Stimulated activated naive B cell treated with anti-CD40 and anti-IgM and Interleukin-4, amounts not matched to agents 10 μg/mL and 1 μg/mL and 100 μg/mL, for 72 hours (primary cell): ENCODE measurements around the gene LMOD3.

Experiments used
- ATAC-seq, 2 donors: fragments of 150-1000 bp; cut with Tn5 transposase; replicated peaks; 2 replicates each; pipeline ENCODE4 v1.10.0; 2021; ENCODE audit warnings: moderate library complexity in 1 of 2
- DNase-seq: peaks from one replicate; pipeline ENCODE4 v3.0.0; 2021
- H3K27ac Mint-ChIP-seq: one replicate; pipeline ENCODE4 v1.8.0; 2022; ENCODE audit warnings: mild to moderate bottlenecking, mixed read lengths
- H3K27me3 Mint-ChIP-seq, 2 donors: one replicate each; pipeline ENCODE4 v1.8.0; 2022; ENCODE audit warnings: mixed read lengths in 2 of 2
- H3K36me3 Mint-ChIP-seq, 2 donors: one replicate each; pipeline ENCODE4 v1.8.0; 2022; ENCODE audit warnings: mixed read lengths in 2 of 2, mild to moderate bottlenecking in 1 of 2
- H3K4me1 Mint-ChIP-seq, 2 donors: one replicate each; pipeline ENCODE4 v1.8.0; 2022; ENCODE audit warnings: mixed read lengths in 2 of 2, mild to moderate bottlenecking in 1 of 2
- H3K4me3 Mint-ChIP-seq, 2 donors: one replicate each; pipeline ENCODE4 v1.8.0; 2022; ENCODE audit warnings: mild to moderate bottlenecking in 2 of 2, mixed read lengths in 2 of 2, moderate library complexity in 1 of 2
- H3K9me3 Mint-ChIP-seq, 2 donors: one replicate each; pipeline ENCODE4 v1.8.0; 2022; ENCODE audit warnings: mixed read lengths in 2 of 2, mild to moderate bottlenecking in 1 of 2

The LMOD3 gene

DNA sequence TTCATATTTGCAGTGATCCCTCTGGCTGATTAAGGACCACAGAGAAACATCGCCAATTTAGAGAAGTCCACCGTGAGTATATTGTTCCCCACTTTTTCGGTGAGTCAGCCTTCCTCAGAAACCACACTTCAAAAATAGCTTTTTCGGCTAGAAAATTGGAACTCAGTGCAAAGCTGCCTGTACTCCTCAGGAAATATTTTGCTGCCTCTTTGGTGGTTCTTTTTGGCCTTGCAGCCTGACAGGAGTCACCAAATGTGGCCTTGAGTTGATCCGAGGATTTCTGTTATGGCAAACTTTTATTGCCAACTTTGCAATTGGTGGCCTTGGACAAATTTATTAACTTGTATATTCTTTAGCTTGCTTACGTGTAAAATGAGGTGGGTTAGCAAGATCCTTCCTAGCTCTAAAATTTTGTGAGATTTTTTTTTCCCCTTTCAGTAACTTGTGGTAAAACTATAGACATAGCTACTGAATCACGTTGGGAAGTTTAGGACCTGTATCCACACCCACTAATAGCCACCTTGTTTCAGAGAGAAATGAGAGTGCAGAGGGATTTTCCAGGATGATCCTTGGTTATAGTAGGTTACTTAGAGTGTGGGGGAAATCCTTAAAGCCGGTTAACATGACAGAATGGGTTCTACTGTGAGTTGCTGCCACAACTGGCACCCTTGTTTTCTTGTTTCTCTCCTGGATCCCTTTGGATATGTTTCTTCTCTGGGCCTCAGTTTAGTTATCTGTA, 27.8 kb downstream of the LMOD3 start:
- Mint-ChIP-seq H3K27me3 (no peaks in the 10 kb centered on the region), H3K9me3 (peaks cover 0 to 2% of the 10 kb centered on the region in 2 donors), H3K4me1 (peaks cover 51 to 73% of the 10 kb centered on the region in 2 donors), H3K27ac (peak overlapping the region; percentile 80), H3K4me3 (peak overlapping the region; percentile 52 to 66), H3K36me3 (peaks cover 24 to 44% of the 10 kb centered on the region in 2 donors)
- DNase-seq, result no peak
- peak; percentile 22 to 25 for ATAC-seq

DNA sequence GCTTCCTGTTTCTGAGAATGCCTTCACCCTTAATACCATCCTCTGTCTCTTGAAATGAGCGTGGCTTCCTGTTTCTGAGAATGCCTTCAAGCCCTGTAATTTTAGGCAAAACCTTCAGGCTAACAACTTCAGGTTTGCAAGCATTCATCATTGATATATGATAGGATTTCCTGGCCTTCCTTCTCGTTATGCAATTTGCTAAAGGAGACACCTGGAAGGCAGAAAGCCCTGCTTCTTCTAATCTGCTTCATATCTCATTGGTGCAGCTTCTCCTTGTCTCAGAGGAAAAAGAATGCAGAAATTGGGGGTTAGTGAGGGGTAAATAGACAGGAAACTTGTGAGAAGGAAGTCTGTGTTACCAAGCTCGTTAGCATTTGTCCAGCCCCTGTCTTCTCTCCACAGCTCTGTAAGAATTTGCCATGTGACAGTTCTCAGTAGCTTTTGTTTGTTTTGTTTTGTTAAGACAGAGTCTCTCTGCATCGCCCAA, 30.3 kb downstream of the LMOD3 start:
- no peaks in the 10 kb centered on the region for H3K27me3 Mint-ChIP-seq
- H3K27ac Mint-ChIP-seq, result peak overlapping the region; percentile 91
- peak overlapping the region; percentile 83 to 85 for H3K4me3 Mint-ChIP-seq
- ATAC-seq (peak; percentile 91 to 94), DNase-seq (no peak)
- H3K4me1 Mint-ChIP-seq, result peaks cover 47 to 78% of the 10 kb centered on the region in 2 donors
- no peaks in the 10 kb centered on the region for H3K9me3 Mint-ChIP-seq
- H3K36me3 Mint-ChIP-seq, result peaks cover 17 to 38% of the 10 kb centered on the region in 2 donors

DNA sequence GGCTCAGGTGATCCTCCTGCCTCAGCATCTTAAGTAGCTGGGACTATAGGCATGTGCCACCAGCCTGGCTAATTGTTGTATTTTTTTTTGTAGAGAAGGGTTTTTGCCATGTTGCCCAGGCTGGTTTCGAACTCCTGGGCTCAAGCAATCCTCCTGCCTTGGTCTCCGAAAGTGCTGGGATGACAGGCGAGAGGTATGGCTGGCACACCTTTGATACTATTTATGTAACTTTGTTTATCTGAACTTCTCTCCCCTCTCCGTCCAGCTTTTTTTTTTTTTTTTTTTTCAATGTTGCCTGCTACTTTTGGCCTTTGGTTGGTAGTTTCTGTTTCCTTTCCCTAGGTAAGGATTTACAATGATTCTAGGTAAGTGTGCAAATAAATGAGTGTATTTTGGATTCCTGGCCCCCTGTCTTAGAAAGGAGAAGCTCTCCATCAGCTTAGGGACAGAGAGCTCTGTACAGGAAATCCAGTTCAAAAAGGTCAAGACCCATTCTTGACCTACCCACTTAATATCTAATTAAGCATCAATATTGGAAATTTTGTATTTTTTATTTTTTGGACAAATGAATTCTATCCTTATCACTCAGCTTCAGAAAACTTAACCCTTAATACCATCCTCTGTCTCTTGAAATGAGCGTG, 30.9 kb downstream of the LMOD3 start:
- peaks cover 47 to 76% of the 10 kb centered on the region in 2 donors for H3K4me1 Mint-ChIP-seq
- ATAC-seq (peak; percentile 9 to 12), DNase-seq (no peak)
- no peaks in the 10 kb centered on the region for H3K27me3 Mint-ChIP-seq
- H3K36me3 Mint-ChIP-seq, result peaks cover 16 to 36% of the 10 kb centered on the region in 2 donors
- peak overlapping the region; percentile 96 for H3K27ac Mint-ChIP-seq
- no peaks in the 10 kb centered on the region for H3K9me3 Mint-ChIP-seq
- H3K4me3 Mint-ChIP-seq, result peak overlapping the region; percentile 83 to 85

DNA sequence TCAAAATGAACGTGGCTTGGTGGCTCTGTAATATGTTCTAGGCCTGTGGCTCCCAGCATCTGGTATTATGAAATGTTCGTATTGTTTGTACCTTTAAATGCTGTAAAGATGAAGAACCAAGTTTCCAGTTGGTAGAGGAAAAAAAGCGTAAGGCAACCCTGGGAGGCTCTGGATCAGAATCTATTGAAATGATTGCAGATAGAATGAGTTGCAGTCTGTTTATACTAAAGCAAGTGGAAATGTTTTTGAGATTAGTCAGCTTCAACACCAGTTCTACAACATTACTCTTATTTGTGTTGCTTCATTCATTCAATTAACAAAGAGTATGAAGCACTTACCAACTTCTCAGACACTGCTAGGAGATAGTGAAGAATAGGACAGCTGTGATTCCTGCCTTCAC, 32.4 kb downstream of the LMOD3 start:
- Mint-ChIP-seq H3K27ac (peak overlapping the region; percentile 59), H3K4me3 (peak overlapping the region in 1 of 2 donors; percentile 44), H3K9me3 (no peaks in the 10 kb centered on the region), H3K27me3 (no peaks in the 10 kb centered on the region), H3K4me1 (peaks cover 39 to 69% of the 10 kb centered on the region in 2 donors), H3K36me3 (peaks cover 18 to 36% of the 10 kb centered on the region in 2 donors)
- ATAC-seq, result no peak
- DNase-seq, result no peak

DNA sequence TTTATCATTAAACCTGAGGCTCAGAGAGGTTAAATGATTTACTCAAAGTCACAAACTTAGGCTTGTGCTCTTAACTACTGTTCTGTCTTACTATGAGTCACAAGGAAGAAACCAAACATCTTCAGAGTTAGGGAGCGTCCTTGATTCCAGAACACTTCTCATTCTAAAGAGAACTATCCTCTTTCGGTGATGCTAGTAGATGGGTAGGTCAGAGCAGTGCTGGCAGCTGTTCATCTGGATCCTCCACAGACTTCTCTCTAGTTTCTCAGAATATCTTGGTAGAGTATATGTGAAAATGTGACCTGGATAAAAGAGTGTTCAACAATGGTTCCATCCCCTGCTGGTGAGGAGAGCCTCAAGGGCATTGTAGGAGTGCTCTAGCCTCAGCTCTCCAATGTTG, 34.3 kb downstream of the LMOD3 start:
- H3K27ac Mint-ChIP-seq, result peak overlapping the region; percentile 80
- peaks cover 15 to 33% of the 10 kb centered on the region in 2 donors for H3K36me3 Mint-ChIP-seq
- H3K27me3 Mint-ChIP-seq, result no peaks in the 10 kb centered on the region
- DNase-seq (no peak), ATAC-seq (no peak)
- peak overlapping the region; percentile 56 to 71 for H3K4me3 Mint-ChIP-seq
- H3K9me3 Mint-ChIP-seq, result no peaks in the 10 kb centered on the region
- H3K4me1 Mint-ChIP-seq, result peaks cover 34 to 67% of the 10 kb centered on the region in 2 donors

DNA sequence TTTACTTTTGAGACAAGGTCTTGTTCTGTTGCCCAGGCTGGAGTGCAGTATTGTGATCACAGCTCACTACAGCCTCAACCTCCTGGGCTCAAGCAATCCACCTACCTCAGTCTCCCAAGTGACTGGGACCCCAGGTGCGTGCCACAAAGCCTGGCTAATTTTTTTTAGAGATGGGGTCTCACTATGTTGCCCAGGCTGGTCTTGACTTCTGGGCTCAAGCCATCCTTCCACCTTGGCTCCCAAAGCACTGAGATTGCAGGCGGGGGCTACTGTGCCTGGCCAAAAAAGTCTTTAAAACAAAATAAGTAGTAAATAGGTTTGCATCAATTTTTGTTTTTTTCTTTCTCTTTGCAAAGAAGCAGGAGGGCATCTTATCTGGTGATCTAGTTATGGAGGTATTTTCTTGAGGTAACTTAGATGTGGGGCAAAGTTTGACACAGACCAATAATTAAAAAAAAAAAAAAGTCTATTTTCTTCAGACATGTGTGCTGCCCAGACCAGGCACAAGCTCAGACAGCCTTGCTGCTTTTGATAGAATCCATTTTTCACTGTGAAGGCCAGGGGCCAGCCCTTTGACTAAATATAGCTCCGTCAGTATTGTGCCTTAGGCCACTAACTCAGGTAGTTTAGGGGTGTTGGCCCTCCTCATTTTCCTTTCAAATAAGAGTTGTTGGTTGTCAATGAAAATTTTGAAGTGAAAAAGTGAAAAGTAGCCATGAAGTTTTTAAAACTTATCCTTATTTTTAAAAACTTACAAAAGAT, 35.2 kb downstream of the LMOD3 start:
- ATAC-seq, result no peak
- Mint-ChIP-seq H3K4me1 (peaks cover 36 to 68% of the 10 kb centered on the region in 2 donors), H3K36me3 (peaks cover 15 to 32% of the 10 kb centered on the region in 2 donors), H3K27me3 (no peaks in the 10 kb centered on the region), H3K4me3 (peak overlapping the region in 1 of 2 donors; percentile 52), H3K9me3 (no peaks in the 10 kb centered on the region), H3K27ac (no peak overlapping the region)
- no peak for DNase-seq

DNA sequence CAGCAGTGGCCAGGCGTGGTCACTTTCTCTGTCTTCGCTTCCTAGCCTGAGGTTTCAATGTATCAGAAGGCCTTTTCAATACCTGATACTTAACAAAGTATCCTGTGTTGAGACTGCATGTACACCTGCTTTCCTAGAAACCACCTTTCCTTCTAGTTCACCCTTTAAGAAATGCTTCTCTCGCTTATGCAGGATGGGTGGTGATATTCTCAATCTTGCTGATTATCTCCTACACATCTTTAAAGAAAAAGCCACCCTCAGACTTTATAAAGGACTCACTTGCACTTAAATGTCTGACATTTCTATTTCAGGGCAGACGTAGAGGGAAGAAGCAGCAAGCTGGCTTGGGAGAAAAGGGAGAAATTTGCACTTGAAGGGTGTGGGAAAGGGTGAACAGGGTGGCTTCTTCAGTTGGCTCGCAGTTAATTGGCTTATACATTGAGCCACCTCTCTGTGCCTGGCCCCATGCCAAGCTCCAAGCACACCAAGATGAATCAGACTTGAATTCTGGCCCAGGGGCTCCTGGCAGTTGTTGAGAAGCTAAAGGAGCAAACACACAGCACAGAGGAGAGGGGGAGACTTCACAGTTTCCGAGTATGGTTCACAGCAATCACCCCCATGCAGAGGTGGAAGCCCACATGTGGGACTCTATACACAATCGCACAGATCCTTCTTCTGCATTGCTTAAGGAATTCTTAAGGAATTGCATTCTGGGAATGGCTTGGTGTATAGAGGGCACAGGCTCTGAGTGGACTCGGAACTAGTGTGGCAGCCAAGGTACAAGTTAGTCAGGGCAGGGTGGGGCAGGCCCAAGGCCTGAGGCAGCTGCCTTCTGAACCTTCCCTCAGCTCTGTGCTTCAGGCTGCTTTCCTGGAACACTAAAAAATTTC, 36.3 kb downstream of the LMOD3 start:
- no peak for ATAC-seq
- H3K27ac Mint-ChIP-seq, result peak overlapping the region; percentile 93
- H3K36me3 Mint-ChIP-seq, result peaks cover 14 to 23% of the 10 kb centered on the region in 2 donors
- H3K27me3 Mint-ChIP-seq, result no peaks in the 10 kb centered on the region
- H3K4me1 Mint-ChIP-seq, result peaks cover 37 to 67% of the 10 kb centered on the region in 2 donors
- DNase-seq, result no peak
- H3K9me3 Mint-ChIP-seq, result no peaks in the 10 kb centered on the region
- H3K4me3 Mint-ChIP-seq, result peak overlapping the region; percentile 92 to 98

DNA sequence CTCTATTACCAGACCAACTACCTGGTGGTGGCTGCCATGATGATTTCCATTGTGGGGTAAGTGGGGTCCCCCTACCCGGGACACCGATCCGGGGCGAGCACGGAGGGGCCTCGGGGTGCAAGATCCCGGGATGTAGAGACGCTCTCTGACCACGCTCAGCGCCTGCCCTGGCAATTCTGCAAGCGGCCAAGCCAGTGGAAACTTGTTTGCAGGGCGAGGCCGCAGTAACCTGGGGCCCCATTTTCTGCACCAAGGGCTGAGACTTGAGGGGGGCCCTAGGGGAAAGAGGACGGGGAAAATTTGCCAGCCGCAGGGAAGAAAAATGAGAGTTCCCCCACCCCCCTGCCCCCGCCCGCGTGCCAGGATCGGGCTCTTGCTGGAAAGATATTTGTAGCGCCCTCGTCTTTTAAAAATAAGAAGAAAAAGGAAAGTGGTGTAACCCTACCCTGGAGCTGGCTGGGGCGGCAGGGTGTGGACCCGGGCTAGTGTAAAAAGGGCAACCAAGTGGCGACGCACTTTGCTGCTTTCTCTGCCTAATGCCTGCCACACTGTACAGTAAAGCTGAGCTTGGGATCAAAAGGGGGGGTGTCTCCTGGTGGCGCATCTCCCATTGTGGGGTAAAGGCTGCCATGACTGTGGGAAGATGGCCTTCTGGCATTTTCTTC, 37.1 kb downstream of the LMOD3 start:
- DNase-seq, result no peak
- peak overlapping the region; percentile 92 to 98 for H3K4me3 Mint-ChIP-seq

DNA sequence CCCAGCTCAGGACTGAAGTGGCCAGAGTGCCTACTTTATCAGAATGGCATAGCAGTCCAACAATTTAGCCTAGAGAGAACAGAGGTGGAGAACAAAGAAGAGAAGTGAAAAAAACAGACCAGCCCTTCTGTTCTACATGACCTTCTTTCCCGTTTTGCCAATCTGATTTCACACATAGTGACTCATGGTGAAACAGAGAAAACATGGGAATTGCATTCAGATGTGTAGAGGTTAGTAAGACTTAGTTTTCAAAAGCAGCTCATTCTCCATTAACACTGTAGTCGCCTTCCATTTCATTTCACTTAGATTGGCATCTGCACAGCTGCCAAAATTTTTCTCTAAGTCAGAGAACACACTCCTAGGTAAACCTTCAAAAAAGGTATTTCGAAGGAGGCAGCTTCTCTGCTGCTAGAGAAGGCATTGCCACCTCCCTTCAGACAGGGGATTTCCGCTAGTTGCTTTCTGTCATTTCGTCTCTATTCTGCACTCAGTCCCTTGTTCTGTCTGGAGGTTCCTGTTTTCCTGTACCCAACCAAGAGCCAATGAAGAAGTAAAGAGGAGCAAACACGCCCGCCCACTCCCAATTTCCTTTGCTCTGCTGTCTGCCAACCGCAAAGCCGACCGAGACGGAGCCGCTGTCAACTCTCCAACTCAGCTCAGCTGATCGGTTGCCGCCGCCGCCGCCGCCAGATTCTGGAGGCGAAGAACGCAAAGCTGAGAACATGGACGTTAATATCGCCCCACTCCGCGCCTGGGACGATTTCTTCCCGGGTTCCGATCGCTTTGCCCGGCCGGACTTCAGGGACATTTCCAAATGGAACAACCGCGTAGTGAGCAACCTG, 37.8 kb downstream of the LMOD3 start, which contains the start of gene ARL6IP5:
ARL6IP5 (plus strand) TSS at position 612 of the 842 bp plus-strand sequence; CDS start at position 723, 111 bp downstream.
- no peaks in the 10 kb centered on the region for H3K9me3 Mint-ChIP-seq
- peak within 1 kb of the TSS; percentile 92 to 98 for H3K4me3 Mint-ChIP-seq
- no peaks in the 10 kb centered on the region for H3K27me3 Mint-ChIP-seq
- H3K36me3 Mint-ChIP-seq, result peaks cover 10 to 12% of the 10 kb centered on the region in 2 donors
- H3K27ac Mint-ChIP-seq, result peak within 1 kb of the TSS; percentile 93
- H3K4me1 Mint-ChIP-seq, result peaks cover 25 to 56% of the 10 kb centered on the region in 2 donors
- DNase-seq (peak; percentile 92), ATAC-seq (peak; percentile 70 to 79)

More for the DNA sequence above, 37.1 kb downstream of the LMOD3 start:
- ATAC-seq, result peak; percentile 1 to 3
- Mint-ChIP-seq H3K4me1 (peaks cover 31 to 63% of the 10 kb centered on the region in 2 donors), H3K9me3 (no peaks in the 10 kb centered on the region), H3K27ac (peak overlapping the region; percentile 93), H3K36me3 (peaks cover 14 to 17% of the 10 kb centered on the region in 2 donors), H3K27me3 (no peaks in the 10 kb centered on the region)

DNA sequence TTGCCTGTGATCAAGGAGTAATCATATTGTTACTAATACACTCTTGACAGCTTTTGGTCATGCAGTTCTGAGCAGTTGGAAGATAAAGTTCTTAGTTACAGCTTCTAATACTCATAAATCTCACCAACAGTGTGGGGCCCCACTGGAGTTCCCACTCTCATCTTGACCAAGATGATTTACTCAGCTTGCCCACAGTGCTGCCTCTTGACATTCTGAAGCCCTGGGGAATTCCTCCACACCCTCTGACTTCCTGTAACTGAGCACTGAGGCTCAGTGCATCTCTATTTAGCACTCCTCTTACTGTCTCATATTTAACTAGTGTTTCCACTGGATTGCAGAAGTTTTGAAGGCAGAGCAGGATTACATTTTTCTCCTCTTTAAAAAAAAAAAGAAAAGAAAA, 39.6 kb downstream of the LMOD3 start:
- Mint-ChIP-seq H3K4me3 (peak overlapping the region; percentile 40 to 70), H3K36me3 (peaks cover 8 to 11% of the 10 kb centered on the region in 2 donors), H3K4me1 (peaks cover 25 to 56% of the 10 kb centered on the region in 2 donors), H3K27me3 (no peaks in the 10 kb centered on the region), H3K27ac (peak overlapping the region; percentile 82), H3K9me3 (no peaks in the 10 kb centered on the region)
- ATAC-seq, result peak; percentile 72 to 73
- peak; percentile 70 for DNase-seq

DNA sequence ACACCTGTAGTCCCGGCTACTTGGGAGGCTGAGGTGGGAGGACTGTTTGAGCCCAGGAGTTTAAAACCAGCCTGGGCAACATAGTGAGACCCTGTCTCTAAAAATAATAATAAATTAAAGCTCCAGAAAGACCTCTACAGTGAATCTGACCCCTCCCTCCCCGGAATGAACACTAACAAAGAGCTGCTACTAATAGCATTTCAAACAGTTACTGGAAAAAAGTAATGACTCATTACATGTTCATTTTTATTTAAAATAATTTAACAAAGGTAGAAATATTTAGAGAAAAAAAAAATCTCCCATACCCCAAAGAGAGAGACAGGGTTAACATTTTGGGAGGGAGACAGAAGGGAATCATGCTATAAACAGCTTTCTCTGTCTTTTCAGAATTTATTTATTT, 40.0 kb downstream of the LMOD3 start:
- peak overlapping the region in 1 of 2 donors; percentile 70 for H3K4me3 Mint-ChIP-seq
- DNase-seq (no peak), ATAC-seq (no peak)
- H3K9me3 Mint-ChIP-seq, result no peaks in the 10 kb centered on the region
- H3K4me1 Mint-ChIP-seq, result peaks cover 26 to 59% of the 10 kb centered on the region in 2 donors
- H3K27ac Mint-ChIP-seq, result peak overlapping the region; percentile 82
- peaks cover 8 to 12% of the 10 kb centered on the region in 2 donors for H3K36me3 Mint-ChIP-seq
- no peaks in the 10 kb centered on the region for H3K27me3 Mint-ChIP-seq

DNA sequence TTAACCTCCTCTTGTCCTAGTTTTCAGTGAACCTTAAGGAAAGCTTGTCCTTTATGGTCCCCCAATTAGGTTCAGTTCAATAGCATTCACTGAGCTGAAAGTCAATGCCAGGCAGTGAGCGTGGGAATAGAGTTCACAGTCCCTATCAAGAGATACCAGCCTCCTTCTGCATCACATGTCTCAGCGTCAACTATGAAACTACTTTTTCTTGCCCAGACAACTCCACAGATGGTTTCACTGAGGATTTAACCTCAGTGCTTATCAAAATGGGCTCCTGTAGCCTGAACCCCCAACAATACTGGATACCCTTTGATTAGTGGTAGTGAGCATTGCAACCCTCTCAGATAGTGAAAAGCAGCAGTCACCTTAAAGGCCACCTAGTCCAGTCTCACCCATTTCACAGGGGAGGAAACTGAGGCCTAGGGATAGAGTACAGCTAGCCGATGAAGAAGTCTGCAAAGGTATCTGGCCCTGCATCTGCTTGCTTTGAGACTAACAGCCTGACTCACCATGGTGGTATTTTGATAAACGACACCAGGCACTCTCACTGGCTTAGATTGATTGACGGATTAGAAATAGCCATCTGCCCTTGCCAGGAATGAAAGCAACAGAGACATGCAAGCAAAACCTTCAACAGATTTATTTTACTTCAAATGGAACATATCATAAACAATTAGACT, 40.7 kb downstream of the LMOD3 start:
- Mint-ChIP-seq H3K4me3 (peak overlapping the region; percentile 6 to 32), H3K4me1 (peaks cover 28 to 61% of the 10 kb centered on the region in 2 donors)
- ATAC-seq, result no peak

More for the DNA sequence above, 40.7 kb downstream of the LMOD3 start:
- Mint-ChIP-seq H3K9me3 (no peaks in the 10 kb centered on the region), H3K36me3 (peaks cover 9 to 13% of the 10 kb centered on the region in 2 donors), H3K27me3 (no peaks in the 10 kb centered on the region), H3K27ac (peak overlapping the region; percentile 76)
- DNase-seq, result no peak
